ENCODE results near the gene MAN2A2. TPM values are rescaled to one million over a fixed set of nuclear protein-coding genes. Genes with fewer than 3 reads are reported as not detected.
A peak's percentile ranks its signal among the peaks of the same experiment; 100 is the strongest.

Gene MAN2A2
- total and polyA plus RNA-seq, 8 donors: 2.9 to 286 (median 46.7) TPM

DNA sequence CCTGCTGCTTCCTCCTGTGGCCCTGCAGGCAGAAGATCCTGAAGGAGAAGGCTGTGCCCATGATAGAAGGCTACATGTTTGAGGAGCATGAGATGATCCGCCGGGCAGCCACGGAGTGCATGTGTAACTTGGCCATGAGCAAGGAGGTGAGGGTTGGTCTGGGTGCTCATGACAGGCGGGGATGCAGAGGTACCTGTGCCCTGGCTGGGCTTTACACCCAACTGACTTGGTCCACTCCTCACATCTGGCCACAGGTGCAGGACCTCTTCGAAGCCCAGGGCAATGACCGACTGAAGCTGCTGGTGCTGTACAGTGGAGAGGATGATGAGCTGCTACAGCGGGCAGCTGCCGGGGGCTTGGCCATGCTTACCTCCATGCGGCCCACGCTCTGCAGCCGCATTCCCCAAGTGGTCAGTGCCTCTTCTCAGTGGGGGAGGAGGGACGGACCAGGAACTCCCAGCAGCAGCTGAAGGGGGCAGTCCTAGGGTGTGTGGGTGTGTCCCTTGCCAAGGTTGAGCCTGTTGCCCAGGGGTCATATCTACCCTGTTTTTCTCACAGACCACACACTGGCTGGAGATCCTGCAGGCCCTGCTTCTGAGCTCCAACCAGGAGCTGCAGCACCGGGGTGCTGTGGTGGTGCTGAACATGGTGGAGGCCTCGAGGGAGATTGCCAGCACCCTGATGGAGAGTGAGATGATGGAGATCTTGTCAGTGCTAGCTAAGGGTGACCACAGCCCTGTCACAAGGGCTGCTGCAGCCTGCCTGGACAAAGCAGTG, 50.0 kb downstream of the MAN2A2 start:
- Histone ChIP-seq H3K4me1 (peaks cover 14 to 39% (median 31%) of the 10 kb centered on the region in 4 donors), H3K36me3 (peaks cover 53 to 61% (median 60%) of the 10 kb centered on the region in 4 donors), H3K9me3 (no peaks in the 10 kb centered on the region), H3K4me3 (no peak overlapping the region), H3K27ac (no peak overlapping the region), H3K27me3 (no peaks in the 10 kb centered on the region)
- intact Hi-C loops (cut with DNase I; ENCODE audit: low total_unique reads): no loop called here
- WGBS, 5 donors: 89 to 94% (median 93%) methylated on average over 14 of the region's 14 CpGs
- no peak for DNase-seq
- no peak for TF ChIP-seq POLR2AphosphoS5 (IDR thresholded peaks at IDR 0.05)
- TF ChIP-seq, protein P1, sequence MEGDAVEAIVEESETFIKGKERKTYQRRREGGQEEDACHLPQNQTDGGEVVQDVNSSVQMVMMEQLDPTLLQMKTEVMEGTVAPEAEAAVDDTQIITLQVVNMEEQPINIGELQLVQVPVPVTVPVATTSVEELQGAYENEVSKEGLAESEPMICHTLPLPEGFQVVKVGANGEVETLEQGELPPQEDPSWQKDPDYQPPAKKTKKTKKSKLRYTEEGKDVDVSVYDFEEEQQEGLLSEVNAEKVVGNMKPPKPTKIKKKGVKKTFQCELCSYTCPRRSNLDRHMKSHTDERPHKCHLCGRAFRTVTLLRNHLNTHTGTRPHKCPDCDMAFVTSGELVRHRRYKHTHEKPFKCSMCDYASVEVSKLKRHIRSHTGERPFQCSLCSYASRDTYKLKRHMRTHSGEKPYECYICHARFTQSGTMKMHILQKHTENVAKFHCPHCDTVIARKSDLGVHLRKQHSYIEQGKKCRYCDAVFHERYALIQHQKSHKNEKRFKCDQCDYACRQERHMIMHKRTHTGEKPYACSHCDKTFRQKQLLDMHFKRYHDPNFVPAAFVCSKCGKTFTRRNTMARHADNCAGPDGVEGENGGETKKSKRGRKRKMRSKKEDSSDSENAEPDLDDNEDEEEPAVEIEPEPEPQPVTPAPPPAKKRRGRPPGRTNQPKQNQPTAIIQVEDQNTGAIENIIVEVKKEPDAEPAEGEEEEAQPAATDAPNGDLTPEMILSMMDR (IDR thresholded peaks at IDR 0.05): no peak
- TF ChIP-seq POLR2A (IDR thresholded peaks at IDR 0.05): no peak
- TF ChIP-seq EP300 (IDR thresholded peaks at IDR 0.05): no peak

DNA sequence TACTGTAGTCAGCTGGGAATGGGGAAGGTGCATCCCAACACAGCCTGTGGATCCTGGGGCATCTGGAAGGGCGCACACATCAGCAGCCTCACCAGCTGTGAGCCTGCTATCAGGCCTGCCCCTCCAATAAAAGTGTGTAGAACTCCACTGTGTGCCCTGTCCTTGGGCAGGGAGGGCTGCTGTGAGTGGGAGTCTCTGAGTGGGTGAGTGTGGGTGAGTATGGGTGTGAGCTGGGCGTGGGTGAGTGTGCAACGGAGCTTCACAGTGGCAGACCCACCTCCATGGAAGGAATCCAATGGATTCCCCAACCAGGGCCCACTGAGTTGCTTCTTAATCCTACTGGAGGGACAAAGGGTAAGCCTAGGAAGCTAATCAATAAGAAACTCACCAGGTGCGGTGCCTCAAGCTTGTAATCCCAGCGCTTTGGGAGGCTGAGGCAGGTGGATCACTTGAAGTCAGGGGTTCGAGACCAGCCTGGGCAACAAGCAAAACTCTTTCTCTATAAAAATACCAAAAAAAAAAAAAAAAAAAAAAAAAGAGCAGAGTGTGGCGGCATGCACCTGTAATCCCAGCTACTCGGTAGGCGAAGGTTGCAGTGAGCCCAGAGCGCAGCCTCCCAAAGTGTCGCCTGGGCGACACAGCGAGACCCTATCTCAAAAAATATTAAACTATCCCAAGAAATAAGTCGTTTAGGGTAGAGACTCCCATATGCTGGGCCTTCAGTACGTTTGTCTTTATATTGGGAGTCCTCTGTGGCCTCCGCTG, 51.0 kb downstream of the MAN2A2 start:
- Histone ChIP-seq H3K27me3 (no peaks in the 10 kb centered on the region), H3K27ac (peak overlapping the region; percentile 96 to 98 (median 97)), H3K4me1 (peaks cover 14 to 45% (median 33%) of the 10 kb centered on the region in 4 donors), H3K4me3 (peak overlapping the region; percentile 72 to 80 (median 76)), H3K36me3 (peaks cover 46 to 50% (median 49%) of the 10 kb centered on the region in 4 donors), H3K9me3 (no peaks in the 10 kb centered on the region)
- WGBS, 5 donors: 70 to 77% (median 75%) methylated on average over 16 of the region's 16 CpGs
- no peak for DNase-seq
- TF ChIP-seq, protein P1 (IDR thresholded peaks at IDR 0.05): no peak
- TF ChIP-seq POLR2AphosphoS5 (IDR thresholded peaks at IDR 0.05) (no peak), EP300 (IDR thresholded peaks at IDR 0.05) (no peak), POLR2A (IDR thresholded peaks at IDR 0.05) (no peak)
- intact Hi-C loops (cut with DNase I; ENCODE audit: low total_unique reads): no loop called here

DNA sequence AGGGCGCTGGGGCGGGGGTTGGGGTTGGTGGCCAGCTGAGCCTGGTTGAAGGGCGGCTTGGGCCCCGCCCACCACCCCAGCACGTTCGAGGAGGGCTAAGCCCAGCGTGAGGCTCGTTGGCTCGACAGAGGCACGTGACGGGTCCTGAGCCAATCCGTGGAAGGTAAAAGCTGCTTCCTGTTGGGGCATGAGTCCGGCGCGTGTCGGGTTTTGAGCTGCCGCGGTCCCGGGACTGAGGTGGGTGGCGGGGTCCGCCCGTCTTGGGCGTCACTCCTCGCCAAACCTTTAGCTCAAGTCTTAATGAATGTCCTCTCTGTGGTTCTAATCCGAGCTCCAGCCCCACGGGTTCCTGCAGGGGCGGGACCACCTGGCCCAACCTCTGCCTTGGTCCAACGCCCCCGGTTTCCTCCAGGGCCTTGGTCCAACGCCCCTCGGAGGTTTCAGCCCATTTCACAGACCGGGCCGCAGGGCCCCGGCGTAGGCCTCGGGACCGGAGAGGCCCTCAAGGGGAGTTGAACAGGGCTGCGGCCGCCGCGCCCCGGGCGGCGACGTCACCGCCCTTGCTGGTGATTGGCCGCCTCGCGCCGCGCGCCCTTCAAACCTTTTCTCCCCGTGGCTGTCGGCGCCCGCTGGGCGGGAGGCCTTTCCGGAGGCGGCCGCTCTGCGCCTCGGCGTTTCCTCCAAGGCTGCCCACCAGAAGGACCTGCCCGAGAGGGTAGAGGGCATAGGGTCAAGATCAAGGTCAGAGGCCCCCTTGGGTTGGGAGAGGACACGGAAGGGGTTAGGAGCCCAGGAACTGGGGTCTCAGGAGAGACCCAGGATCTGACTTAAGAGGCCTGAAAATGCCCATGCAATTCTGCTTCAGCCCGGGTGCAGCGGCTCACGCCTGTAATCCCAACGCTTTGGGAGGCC, 51.9 kb downstream of the MAN2A2 start, which contains the start of gene RCCD1:
RCCD1 (plus strand) TSS at position 173 of the 912 bp plus-strand sequence. CDS start 1,851 bp downstream, outside the sequence.
- WGBS, 5 donors: 1 to 4% (median 1%) methylated on average over 36 to 69 of the region's 69 CpGs
- intact Hi-C loops (cut with DNase I; ENCODE audit: low total_unique reads): loop anchor here (5.0 kb wide), 1 partner anchor 92 kb away; no protein-coding TSS in a partner anchor

More for the DNA sequence above, 51.9 kb downstream of the MAN2A2 start, which contains the start of gene RCCD1:
- Histone ChIP-seq H3K27ac (peak within 1 kb of the TSS; percentile 96 to 98 (median 97)), H3K9me3 (no peaks in the 10 kb centered on the region), H3K36me3 (peaks cover 37 to 46% (median 42%) of the 10 kb centered on the region in 4 donors), H3K27me3 (no peaks in the 10 kb centered on the region), H3K4me3 (peak within 1 kb of the TSS; percentile 72 to 80 (median 76)), H3K4me1 (peaks cover 14 to 46% (median 33%) of the 10 kb centered on the region in 4 donors)
- DNase-seq: peak; percentile 95 to 98
- TF ChIP-seq POLR2AphosphoS5 (IDR thresholded peaks at IDR 0.05) (peak; percentile 65 to 90 (median 85)), POLR2A (IDR thresholded peaks at IDR 0.05) (no peak), EP300 (IDR thresholded peaks at IDR 0.05) (no peak)
- TF ChIP-seq, protein P1 (IDR thresholded peaks at IDR 0.05): no peak

Measured in stomach (tissue), 9 donors.